ENCODE data around the gene OSR1.

DNA sequence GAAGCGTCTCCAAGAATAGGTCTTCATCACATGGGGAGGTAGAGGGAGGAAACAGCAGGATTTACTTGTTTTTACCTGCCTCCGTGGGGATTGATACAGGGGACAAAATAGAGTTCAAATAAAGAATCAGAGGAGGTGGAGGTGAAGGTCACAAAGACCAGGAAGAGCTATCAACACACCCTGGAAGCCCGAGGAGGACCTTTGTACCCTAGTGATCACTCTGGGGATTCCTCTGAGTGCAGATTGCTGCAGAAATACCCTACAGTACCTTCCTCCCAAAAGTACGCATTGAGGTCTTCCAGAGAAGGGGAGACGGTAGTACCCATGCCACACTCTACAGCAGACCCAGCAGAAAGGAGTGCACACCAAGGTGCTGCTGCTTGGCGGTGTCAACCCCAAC is 44.9 kb downstream of the OSR1 start:
- no peak for TF ChIP-seq CTCF (IDR thresholded peaks at IDR 0.05)
- TF ChIP-seq POLR2A (IDR thresholded peaks at IDR 0.05) = no peak
- TF ChIP-seq EP300 (IDR thresholded peaks at IDR 0.05; ENCODE audit: low read depth) = no peak
- TF ChIP-seq POLR2AphosphoS5 (IDR thresholded peaks at IDR 0.05) = no peak

Data from transverse colon (tissue), 4 donors.